Common myeloid progenitor, CD34-positive (primary cell): ENCODE data around the gene TSPAN2.

Experiments
- CTCF ChIA-PET: fragments of 350-600 bp; sonication (Branson Sonifier 250); formaldehyde crosslinking; loops from one replicate; lab custom pipeline; 2021; ENCODE audit warnings: antibody characterized with exemption; lab: Charles Lee
- POLR2A ChIA-PET: fragments of 350-600 bp; sonication (Branson Sonifier 250); formaldehyde crosslinking; loops from one replicate; lab custom pipeline; 2021; ENCODE audit warnings: antibody characterized with exemption; lab: Charles Lee
- DNase-seq, 3 donors: peaks; one replicate each; pipeline versions ENCODE4 v3.0.0 to v3.0.0-alpha.2; 2013
- H3K27ac ChIP-seq, 2 experiments: 1 replicate in 1 of 2; 2 replicates in 1 of 2; pipeline ENCODE4 v1.7.0; 2013; ENCODE audit warnings: inconsistent platforms in 2 of 2, low read length in 2 of 2, mild to moderate bottlenecking in 2 of 2, low read depth in 1 of 2, moderate library complexity in 1 of 2; ENCODE audit not compliant: severe bottlenecking in 2 of 2, insufficient read depth in 1 of 2, poor library complexity in 1 of 2
- H3K27me3 ChIP-seq, 5 experiments: replicated peaks in 2 of 5; 1 replicate in 3 of 5; 2 replicates in 2 of 5; pipeline versions ENCODE4 v1.6.1 to v1.7.0; 2013; ENCODE audit warnings: low read length in 4 of 5, mild to moderate bottlenecking in 2 of 5, moderate library complexity in 2 of 5, inconsistent platforms in 1 of 5; ENCODE audit not compliant: insufficient read depth in 5 of 5, control insufficient read depth in 4 of 5
- H3K36me3 ChIP-seq, 4 experiments: 1 replicate in 2 of 4; 2 replicates in 2 of 4; pipeline versions ENCODE4 v1.6.1 to v1.7.0; 2013; ENCODE audit warnings: low read length in 3 of 4, control low read depth in 1 of 4, mild to moderate bottlenecking in 1 of 4; ENCODE audit not compliant: control insufficient read depth in 4 of 4, insufficient read depth in 4 of 4
- H3K4me1 ChIP-seq, 4 experiments: 1 replicate in 3 of 4; 2 replicates in 1 of 4; pipeline versions ENCODE4 v1.6.1 to v1.7.1; 2013; ENCODE audit warnings: low read length in 3 of 4, mild to moderate bottlenecking in 3 of 4, control low read depth in 1 of 4, inconsistent platforms in 1 of 4, moderate library complexity in 1 of 4; ENCODE audit not compliant: control insufficient read depth in 4 of 4, insufficient read depth in 4 of 4; ENCODE audit errors: control extremely low read depth in 1 of 4
- H3K4me3 ChIP-seq, 7 experiments: 1 replicate in 4 of 7; 2 replicates in 3 of 7; pipeline versions ENCODE4 v1.5.1 to v1.7.0; 2013; ENCODE audit warnings: mild to moderate bottlenecking in 7 of 7, low read length in 6 of 7, moderate library complexity in 6 of 7, inconsistent platforms in 2 of 7, low read depth in 2 of 7, control low read depth in 1 of 7; ENCODE audit not compliant: insufficient read depth in 4 of 7, control insufficient read depth in 1 of 7; ENCODE audit errors: extremely low read depth in 1 of 7
- H3K9me3 ChIP-seq, 5 experiments: 1 replicate in 4 of 5; 2 replicates in 1 of 5; pipeline versions ENCODE4 v1.6.1 to v1.7.1; 2013; ENCODE audit warnings: low read length in 4 of 5, mild to moderate bottlenecking in 2 of 5, inconsistent platforms in 1 of 5, low read depth in 1 of 5, moderate library complexity in 1 of 5; ENCODE audit not compliant: control insufficient read depth in 4 of 5, insufficient read depth in 2 of 5; ENCODE audit errors: control extremely low read depth in 1 of 5
- WGBS: methylation state at CpG from one replicate; pipeline ENCODE4 v1.1.5; 2013; ENCODE audit not compliant: insufficient coverage; 5-methylcytosine and 5-hydroxymethylcytosine counted together

The TSPAN2 gene

DNA sequence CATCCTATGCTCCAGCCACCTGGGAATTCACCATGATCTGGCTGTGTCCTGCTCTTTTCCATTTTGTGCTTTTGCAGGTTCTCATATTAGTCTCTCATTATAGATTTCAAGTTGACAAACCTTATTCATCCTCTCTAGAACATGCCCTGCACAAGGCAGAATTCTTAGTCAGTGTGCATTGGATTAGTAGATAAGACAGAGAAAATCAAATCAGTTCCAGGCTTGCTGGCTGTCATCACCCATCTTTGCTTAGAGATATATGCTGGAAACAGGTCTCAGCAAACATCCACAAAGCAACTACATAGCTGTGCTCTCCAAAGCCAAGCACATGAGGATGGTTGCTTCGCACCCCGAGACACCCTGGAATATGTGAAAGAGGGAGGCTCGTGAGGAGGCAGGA is 24.8 kb downstream of the TSPAN2 start:
- CTCF ChIA-PET, result interaction anchor here (1.9 kb wide), 1 partner anchor 33 kb away, joined by 5 read pairs; no protein-coding TSS in a partner anchor
- POLR2A ChIA-PET, result no interaction called here
- peaks cover 0 to 44% (median 30%) of the 10 kb centered on the region in 4 experiments for H3K4me1 ChIP-seq

DNA sequence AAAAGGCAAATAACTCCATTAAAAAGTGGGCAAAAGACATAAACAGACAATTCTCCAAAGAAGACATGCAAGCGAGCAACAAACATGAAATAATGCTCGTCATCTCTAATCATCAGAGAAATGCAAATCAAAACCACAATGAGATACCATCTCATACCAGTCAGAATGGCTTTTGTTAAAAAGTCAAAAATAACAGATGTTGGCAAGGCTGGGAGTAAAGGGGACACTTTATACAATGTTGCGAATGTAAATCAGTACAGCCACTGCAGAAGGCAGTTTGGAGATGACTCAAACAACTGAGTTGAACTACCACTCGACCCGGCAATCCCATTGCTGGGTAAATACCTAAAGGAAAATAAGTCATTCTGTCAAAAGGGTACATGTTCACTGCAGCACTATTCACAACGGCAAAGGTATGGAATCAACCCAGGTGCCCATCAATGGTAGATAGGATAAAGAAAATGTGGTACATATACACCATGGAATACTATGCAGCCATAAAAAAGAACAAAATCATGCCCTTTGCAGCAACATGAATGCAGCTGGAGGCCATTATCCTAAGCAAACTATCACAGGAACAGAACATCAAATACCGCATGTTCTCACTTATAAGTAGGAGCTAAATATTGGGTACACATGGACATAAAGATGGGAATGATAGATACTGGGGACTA is 25.9 kb downstream of the TSPAN2 start:
- no peaks in the 10 kb centered on the region for H3K27me3 ChIP-seq
- POLR2A ChIA-PET, result no interaction called here
- peak overlapping the region in 2 of 7 experiments; percentile 8 to 29 for H3K4me3 ChIP-seq
- H3K9me3 ChIP-seq, result no peaks in the 10 kb centered on the region
- WGBS, result 5% methylated on average over 3 of the region's 7 CpGs
- peak; percentile 25 to 92 (median 86) for DNase-seq
- H3K36me3 ChIP-seq, result peaks cover 1 to 55% (median 18%) of the 10 kb centered on the region in 4 experiments
- CTCF ChIA-PET, result interaction anchor here (1.9 kb wide), 1 partner anchor 34 kb away, joined by 5 read pairs; no protein-coding TSS in a partner anchor
- peaks cover 0 to 38% (median 28%) of the 10 kb centered on the region in 4 experiments for H3K4me1 ChIP-seq
- H3K27ac ChIP-seq, result peak overlapping the region; percentile 76 to 82

More for the DNA sequence above, 24.8 kb downstream of the TSPAN2 start:
- DNase-seq, result no peak
- WGBS, result 100% methylated on average over 3 of the region's 3 CpGs
- Histone ChIP-seq H3K4me3 (no peak overlapping the region), H3K9me3 (no peaks in the 10 kb centered on the region), H3K27me3 (no peaks in the 10 kb centered on the region), H3K36me3 (peaks cover 0 to 57% (median 13%) of the 10 kb centered on the region in 4 experiments), H3K27ac (no peak overlapping the region)

DNA sequence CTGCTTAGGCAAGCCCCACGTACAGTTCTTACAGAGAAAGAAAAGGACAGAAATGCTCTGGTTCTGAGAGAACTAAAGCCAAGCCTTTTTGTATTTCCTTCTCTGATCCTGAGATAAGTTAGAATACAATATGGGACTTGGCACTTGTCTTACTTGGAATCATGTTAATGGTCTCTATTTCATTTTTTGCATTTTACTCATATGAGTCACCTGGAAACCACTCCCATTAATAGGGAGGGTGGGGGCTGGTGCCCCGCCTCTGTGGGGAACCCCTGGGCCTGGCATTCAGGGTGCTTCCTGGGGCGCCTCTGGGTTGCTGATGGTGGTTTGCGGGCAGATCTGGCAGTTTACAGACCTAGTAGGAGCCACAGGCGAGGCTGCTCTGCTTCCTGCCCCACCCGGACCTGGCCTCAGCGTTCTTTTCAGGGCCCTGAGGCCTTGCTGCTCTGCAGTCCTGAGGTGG is 26.7 kb downstream of the TSPAN2 start:
- H3K9me3 ChIP-seq, result no peaks in the 10 kb centered on the region
- CTCF ChIA-PET, result interaction anchor here (1.1 kb wide), 1 partner anchor 11 kb away, joined by 3 read pairs; no protein-coding TSS in a partner anchor
- peaks cover 2 to 55% (median 19%) of the 10 kb centered on the region in 4 experiments for H3K36me3 ChIP-seq
- H3K4me1 ChIP-seq, result peaks cover 0 to 38% (median 28%) of the 10 kb centered on the region in 4 experiments
- H3K27ac ChIP-seq, result peak overlapping the region; percentile 76 to 82
- H3K4me3 ChIP-seq, result peak overlapping the region in 2 of 7 experiments; percentile 32 to 56
- POLR2A ChIA-PET, result interaction anchor here (0.7 kb wide), 1 partner anchor 29 kb away, joined by 4 read pairs; no protein-coding TSS in a partner anchor
- no peaks in the 10 kb centered on the region for H3K27me3 ChIP-seq
- DNase-seq, result peak; percentile 93 to 99 (median 99)
- WGBS, result 33% methylated on average over 3 of the region's 7 CpGs

DNA sequence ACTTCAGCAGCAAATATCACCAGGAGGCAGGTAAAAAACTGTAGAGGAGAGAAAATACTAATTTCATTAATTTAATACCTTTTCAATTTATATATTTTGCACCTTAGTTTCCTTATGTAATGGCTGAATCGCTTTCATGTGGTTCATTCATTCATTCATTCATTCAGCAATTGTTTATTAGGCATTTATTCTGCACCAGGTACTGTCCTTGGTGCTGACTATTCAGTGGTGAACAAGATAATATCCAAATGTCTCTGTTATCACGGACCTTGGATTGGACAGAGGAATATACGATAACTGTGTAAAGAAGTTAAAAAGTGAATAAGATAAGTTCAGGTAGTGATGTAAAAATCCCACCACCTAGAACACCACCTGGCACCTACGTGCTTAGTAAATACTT is 28.8 kb downstream of the TSPAN2 start:
- Histone ChIP-seq H3K4me1 (peaks cover 0 to 38% (median 28%) of the 10 kb centered on the region in 4 experiments), H3K27ac (no peak overlapping the region), H3K4me3 (no peak overlapping the region), H3K9me3 (no peaks in the 10 kb centered on the region), H3K27me3 (no peaks in the 10 kb centered on the region), H3K36me3 (peaks cover 4 to 60% (median 26%) of the 10 kb centered on the region in 4 experiments)
- ChIA-PET POLR2A (no interaction called here), CTCF (no interaction called here)
- DNase-seq, result no peak
- 100% methylated on average over 1 of the region's 4 CpGs for WGBS

DNA sequence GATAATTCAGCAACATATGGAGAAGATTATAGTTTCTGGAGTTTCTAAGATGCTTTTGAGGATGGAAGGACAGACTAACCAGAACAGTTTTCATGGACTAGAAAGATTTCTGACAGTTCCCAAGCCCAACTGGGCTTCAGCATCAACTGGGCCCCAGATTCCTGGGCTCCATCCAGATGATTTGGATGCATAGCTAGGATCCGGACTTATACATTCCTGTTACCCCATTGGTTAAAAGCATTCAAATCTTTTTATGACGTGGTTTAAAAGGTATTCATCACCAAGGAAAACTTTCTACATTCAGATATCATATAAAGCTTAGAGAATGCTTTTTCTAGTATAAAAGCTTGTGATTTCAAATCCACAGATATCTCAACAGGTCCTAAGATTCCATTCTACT is 30.0 kb downstream of the TSPAN2 start:
- no peak for DNase-seq
- no peaks in the 10 kb centered on the region for H3K27me3 ChIP-seq
- no peak overlapping the region for H3K27ac ChIP-seq
- POLR2A ChIA-PET, result no interaction called here
- H3K36me3 ChIP-seq, result peaks cover 4 to 59% (median 26%) of the 10 kb centered on the region in 4 experiments
- no peaks in the 10 kb centered on the region for H3K9me3 ChIP-seq
- H3K4me1 ChIP-seq, result peaks cover 0 to 30% (median 24%) of the 10 kb centered on the region in 4 experiments
- WGBS, result no CpG with 5 or more reads among the region's 2 CpGs
- CTCF ChIA-PET, result interaction anchor here (0.9 to 1.3 kb wide), 3 partner anchors 9 to 53 kb away, joined by 3 to 6 read pairs (median 4); no protein-coding TSS in a partner anchor
- no peak overlapping the region for H3K4me3 ChIP-seq

DNA sequence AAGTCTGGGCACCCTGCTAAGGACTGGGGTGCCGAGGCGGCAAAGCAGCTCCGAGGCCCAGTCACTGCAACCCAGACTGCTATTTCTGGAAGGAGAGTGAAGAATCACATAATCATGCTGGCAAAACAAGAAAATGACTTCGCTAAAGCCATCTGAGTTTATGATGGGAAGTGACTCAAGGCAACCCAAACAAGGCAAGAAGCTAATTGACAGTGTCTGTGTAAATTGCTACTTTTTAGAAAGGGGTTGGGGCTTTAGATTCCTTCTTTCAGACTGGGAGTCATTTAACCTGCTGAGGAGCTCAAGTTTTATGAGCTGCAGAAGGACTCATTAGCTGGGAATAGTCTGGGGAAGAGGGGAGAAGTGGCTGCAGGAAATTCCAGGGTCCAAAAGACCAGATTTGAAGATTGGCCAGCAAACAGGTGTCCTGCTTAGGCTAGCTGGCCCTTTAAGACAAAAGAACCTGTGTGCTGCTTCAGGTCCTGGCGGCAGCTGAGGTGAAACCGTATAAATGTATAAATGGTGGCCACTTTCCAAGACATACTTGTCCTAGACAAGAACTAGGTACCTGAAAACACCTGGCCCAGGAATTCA is 31.5 kb downstream of the TSPAN2 start:
- CTCF ChIA-PET, result interaction anchor here (0.6 to 1.6 kb wide), 6 partner anchors 11 to 78 kb away, joined by 3 to 5 read pairs (median 3); partner anchors contain the start of gene TSPAN2
- Histone ChIP-seq H3K4me3 (no peak overlapping the region), H3K36me3 (peaks cover 4 to 67% (median 26%) of the 10 kb centered on the region in 4 experiments), H3K9me3 (no peaks in the 10 kb centered on the region), H3K27me3 (no peaks in the 10 kb centered on the region), H3K4me1 (peaks cover 0 to 14% (median 12%) of the 10 kb centered on the region in 4 experiments), H3K27ac (no peak overlapping the region)
- WGBS, result 95% methylated on average over 6 of the region's 6 CpGs
- POLR2A ChIA-PET, result no interaction called here
- no peak for DNase-seq
